Posterior vena cava (tissue), 2 donors: ENCODE data around the gene SLC19A2. TPM values are rescaled to one million over a fixed set of nuclear protein-coding genes. Genes with fewer than 3 reads are reported as not detected.

ENCODE experiments used
- DNase-seq: peaks from one replicate; pipeline ENCODE4 v3.0.0-alpha.2; 2020; ENCODE audit warnings: low spot score
- intact Hi-C, 2 donors: fragments of 100-400 bp; cut with DNase I; formaldehyde crosslinking; loops; one replicate each; pipeline versions ENCODE4 v1.14.1 to v1.14.2; 2022 to 2023
- total RNA-seq, 2 donors: library from RNA; stranded (reverse); fragmentation: NEBNext Ultra II Directional; extraction: Animal tissue kit (Norgen Biotek cat#: 25700); gene quantifications; one replicate each; pipeline ENCODE4 v1.2.1, GENCODE V29; 2021
- donor health status: DM: yes; HTN: yes; CAD: no.
- donor health status: DM: yes; HTN: yes; CAD: no.

The SLC19A2 gene
- total RNA-seq, 2 donors from 2014 or later = 22.1 to 40.6 TPM

GRCh38 chr1:169427081-169427641, 58.6 kb downstream of the SLC19A2 start, which contains the start of gene CCDC181:
Gene CCDC181, minus strand, starts transcription at chr1:169427474. Its CDS starts 2,547 bp downstream, at chr1:169424927.
- DNase-seq = peak; percentile 81
- intact Hi-C loops = no loop called here

- intact Hi-C loops = no loop called here
- no peak for DNase-seq
Measured at GRCh38 chr1:169426174-169426705, 59.5 kb downstream of the SLC19A2 start.

- intact Hi-C loops = no loop called here
- no peak for DNase-seq
Measured at GRCh38 chr1:169421309-169421708, 64.4 kb downstream of the SLC19A2 start.

GRCh38 chr1:169414952-169415351, 70.8 kb downstream of the SLC19A2 start:
- intact Hi-C loops = no loop called here
- DNase-seq = no peak

Other genes starting within 250 kb of the SLC19A2 start
- gene NME7, start 118.1 kb downstream of the SLC19A2 start, total RNA-seq = 10 to 100 TPM; 13.6 to 14.2 TPM
- gene BLZF1, start 117.7 kb downstream of the SLC19A2 start, total RNA-seq = 10 to 100 TPM; 27.5 to 28.5 TPM
- gene CCDC181, start 58.5 kb downstream of the SLC19A2 start, total RNA-seq = under 1 TPM; 0.51 to 0.95 TPM
- gene F5, start 100.5 kb upstream of the SLC19A2 start, total RNA-seq = 1 to 10 TPM in 1 of 2 donors, under 1 TPM in 1; 1.00 to 2.5 TPM
- 10 to 100 TPM; 14.2 to 23.8 TPM for gene SELP, start 144.2 kb upstream of the SLC19A2 start, total RNA-seq
- gene SELL, start 225.7 kb upstream of the SLC19A2 start, total RNA-seq = 10 to 100 TPM in 1 of 2 donors, 1 to 10 TPM in 1; 5.5 to 11.6 TPM
- 1 to 10 TPM; 1.1 TPM for gene SELE, start 248.1 kb upstream of the SLC19A2 start, total RNA-seq